Measurements from ENCODE around the gene AQP12A.
"Not testable (repeated sequence)": the region's sequence is repeated elsewhere in the genome, so short reads cannot be mapped to it uniquely, and the experiment has no call there.

The AQP12A gene

DNA sequence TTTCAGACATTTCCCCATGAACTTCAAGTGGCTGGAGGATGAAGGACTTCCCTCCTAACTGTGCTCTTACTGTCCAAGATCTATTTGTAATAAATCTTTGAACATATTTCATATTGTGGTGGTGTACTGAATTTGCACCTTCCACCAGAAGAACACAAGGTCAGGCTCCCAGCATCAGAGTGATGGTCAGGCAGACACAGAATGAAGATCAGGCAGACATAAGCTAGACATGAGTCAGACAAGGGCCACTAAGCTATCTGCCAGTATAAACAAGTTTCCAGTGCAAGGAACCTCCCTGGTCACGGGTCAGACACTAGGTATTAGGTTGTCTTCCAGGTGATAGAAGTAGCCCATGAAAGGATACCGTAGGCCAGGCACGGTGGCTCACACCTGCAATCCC, 29.0 kb upstream of the AQP12A start:
- DNase-seq = no peak

DNA sequence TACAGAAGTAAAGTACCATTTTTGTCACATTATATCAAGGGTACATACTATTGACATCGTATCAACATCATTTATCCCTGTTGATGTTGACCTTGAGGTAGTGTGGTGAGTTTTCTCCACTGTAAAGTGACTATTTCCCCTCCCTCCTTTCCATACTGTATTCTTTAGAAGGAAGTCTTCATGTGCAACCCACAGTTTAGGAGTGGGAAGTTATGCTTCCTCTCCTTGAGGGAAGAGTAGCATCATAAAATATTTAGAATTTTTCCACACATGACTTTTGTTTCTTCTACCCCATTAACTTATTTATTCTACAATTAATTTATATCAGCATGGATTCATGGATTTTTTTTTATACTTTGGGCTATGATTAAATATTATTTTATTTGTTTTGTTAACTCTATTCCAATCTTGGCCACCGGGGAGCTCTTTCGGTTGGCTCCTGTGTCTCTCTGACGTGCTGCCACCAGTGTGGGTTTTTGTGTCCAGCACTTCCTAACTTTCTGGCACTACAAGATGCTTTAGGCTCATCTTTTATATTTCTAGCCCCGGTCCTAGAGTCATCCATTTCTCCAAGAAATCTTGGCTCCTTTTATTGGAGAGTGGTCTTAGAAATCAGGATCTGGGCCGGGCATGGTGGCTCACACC, 28.0 kb upstream of the AQP12A start:
- DNase-seq = no peak

DNA sequence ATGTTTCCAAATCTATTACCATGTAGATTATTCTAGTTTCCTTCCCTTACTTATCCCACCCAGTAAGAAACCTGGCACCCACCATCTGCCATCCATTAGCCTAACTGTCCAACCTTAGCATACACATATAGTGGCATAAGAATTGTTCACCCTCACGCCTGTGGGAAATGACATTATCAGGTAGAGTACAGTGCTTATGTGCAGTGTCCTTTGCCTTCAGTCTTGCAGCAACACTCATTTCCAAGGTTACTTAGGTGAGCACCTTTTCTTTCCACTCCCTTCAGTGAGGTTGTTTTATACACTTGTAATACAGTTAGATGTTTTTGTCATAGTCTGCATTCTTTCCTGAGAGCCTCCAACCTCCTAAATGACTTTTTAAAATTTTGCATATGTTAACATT, 27.0 kb upstream of the AQP12A start:
- DNase-seq = no peak

DNA sequence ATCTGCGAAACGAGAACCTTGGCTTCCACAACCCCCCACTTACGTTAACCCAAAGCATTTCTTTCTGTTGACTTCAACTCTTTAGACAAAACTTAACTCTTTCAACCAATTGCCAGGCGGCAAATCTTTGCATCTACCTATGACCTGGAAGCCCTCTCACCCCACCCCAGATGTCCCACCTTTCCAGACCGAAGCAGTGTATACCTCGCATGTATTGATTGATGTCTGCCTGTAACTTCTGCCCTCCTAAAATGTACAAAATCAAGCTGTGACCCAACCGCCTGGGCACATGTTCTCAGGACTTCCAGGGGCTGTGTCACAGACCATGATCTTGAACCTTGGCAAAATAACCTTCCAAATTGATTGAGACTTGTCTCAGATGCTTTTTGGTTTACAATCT, 21.3 kb upstream of the AQP12A start:
- DNase-seq = no peak

DNA sequence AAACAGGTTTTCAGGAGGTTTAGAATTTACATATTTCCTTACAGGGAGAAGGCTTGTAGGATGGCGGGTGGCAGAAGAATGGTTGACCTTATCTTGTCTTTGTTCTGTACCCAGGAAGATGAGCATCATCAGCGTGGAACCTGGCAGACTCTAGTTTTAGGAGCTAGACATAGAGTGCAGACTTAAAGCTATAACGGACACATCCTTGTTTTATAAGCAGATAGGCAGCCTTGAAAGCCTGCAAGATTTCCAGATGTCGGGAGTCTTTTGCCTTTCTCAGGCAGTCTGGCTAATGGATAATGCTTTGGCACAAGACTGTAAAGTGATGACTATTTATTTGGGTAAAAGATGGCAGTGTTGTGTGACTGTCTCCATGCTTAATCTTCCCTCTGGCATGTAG, 20.7 kb upstream of the AQP12A start:
- no peak for DNase-seq

DNA sequence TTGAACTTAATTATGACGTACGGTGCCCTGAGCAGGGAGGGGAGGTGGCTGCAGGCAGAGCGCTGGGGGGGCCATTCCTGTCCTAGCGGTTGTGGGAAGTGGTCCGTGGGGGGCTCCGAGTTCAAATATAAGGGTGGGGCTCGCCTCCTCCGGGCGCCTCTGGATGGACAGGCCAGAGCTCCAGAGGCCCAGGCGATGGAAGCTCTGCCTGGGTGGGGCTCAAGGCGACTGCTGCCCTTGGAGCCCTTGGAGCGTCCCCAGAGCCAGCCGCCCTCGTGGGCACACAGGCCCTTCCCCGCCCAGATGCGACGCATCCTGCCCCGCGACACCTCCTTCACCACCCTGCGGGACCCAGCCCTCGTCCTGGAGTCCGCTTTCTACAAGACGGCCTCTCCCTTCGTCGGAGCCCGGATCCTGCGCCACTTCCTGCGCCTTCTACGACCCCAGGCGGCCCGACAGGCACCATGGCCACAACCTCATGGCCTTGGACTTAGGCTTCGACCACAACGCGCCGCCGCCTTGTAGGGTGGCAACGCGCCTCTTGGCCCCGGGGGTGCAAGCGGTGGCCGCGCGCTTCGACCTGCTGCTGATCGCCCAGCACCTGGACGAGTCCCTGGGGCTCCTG, 19.5 kb upstream of the AQP12A start:
- DNase-seq = no peak

DNA sequence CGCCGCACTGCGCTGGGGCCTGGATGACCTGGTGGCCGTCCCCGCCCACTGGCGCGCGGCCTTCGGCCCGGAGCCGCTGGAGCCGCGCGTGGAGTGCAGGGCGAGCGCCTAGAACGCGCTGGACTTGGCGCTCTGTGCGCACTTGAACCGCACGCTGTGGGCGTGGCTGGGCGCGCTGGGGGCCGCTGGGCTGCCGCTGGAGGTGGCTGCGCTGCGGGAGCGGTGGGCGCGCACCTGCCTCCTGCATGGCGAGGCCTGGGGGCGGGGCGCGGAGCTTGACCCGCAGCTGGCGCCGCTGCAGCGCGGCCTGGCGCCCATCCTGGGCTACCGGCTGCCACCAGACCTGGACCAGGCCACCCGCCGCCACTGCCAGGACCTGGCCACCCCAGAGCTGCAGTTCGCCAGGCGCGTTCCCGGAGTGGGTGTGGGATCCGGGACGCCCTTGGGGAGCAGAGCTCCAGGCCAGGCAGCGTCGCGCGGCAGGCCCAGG, 18.9 kb upstream of the AQP12A start:
- DNase-seq = no peak

DNA sequence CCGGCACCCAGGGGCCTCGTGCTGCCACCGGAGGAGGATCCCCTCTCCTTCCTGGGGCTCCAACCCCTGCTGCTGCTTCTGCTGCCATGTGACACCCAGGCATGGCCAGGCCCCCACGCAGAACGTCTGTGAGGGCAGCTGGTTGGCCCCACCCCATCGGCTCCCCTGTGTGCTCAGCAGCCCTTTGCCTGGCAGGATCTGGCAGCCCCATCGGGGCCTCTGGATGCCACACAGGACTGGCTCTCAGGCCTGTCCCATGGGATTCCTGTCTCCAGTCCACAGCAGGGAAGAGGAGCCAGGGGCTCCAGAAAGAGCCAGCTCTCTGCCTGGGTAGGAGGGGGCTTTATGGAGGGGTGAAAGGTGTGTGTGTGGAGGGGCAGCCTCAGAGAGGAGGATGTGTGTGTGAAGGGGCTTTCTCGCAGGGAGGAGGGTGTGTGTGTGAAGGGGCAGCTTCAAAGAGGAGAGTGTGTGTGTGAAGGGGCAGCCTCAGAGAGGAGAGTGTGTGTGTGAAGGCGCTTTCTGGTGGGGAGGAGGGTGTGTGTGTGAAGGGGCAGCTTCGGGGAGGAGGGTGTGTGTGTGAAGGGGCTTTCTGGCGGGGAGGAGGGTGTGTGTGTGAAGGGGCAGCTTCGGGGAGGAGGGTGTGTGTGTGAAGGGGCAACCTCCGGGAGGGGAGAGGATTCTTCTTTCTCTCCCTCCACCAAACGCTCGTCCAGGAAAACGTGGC, 17.0 kb upstream of the AQP12A start:
- peak in 1 of 2 experiments; percentile 17 for DNase-seq

DNA sequence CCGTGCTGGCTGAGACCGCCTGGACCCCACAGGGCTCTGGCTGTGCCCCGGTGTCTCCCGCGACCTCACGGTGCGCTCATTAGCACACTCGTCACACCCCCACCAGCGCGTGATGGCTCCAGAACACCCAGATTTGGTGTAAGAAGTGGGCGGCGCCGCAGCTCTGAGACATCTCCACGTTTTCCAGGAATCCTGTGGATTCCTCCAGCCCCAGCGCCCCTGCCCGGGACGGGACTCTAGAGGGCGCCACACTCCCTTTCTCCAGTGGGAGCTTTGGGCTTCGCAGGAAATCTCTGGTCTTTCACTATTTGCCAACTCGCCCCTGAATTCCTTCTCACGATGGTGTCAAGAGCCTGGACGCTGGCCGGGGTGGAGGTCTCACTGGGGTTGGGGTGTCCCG, 16.3 kb upstream of the AQP12A start:
- not testable (repeated sequence) for DNase-seq

DNA sequence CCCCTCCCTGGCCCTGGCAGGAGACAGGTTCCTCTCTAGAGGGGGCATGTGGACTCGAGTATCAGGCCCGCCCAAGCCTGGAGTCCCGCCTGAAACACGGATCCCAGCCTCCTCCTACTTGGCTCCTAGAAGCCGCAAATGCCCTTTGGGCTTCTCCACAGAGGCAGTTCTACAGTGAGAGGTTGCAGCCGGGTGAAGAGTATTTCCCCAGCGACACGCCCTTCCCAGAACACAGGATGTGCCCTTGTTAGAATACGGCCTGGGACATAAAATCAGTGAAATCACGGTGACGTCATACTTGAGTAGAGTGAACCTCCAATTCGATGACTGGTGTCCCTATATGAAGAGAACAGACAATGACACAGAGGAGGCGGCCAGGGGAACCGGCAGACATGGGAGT, 13.6 kb upstream of the AQP12A start:
- not testable (repeated sequence) for DNase-seq

DNA sequence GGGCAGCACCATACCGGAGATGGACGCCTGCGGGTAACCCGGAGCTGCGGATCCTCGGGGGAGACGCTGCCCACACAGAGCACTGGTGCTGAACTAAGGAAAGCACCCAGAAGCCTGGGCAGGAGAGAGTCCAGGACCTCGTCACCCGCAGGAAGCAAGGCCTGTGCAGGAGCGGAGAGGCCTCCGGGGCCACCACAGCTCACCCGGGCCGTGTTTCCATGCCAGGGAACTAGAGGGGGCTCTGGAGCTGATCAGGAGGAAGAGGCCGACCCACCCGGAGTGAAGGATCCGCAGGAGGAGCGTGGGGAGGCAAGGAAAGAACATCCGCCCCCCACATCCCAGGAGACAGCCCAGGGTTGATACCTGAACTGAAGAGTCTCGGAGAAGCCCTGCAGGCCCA, 12.8 kb upstream of the AQP12A start:
- not testable (repeated sequence) for DNase-seq

DNA sequence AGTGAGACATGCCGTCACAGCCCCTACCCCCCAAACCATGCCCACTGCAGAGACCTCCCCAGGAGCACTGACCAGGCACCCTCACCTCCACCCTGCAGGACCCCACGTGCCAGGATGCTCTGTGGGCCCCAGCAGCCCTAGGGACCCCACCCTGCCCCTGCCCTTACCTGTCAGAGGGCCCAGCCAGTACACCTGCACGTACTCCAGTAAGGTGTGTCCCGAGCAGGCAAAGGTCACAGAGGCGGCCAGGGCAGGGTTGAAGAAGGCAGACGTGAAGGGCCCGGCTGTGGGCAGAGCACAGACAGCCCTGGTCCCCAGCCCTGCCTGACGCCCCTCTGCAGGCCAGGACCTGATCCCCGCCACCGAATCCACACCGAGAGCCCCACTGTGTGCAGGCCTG, 11.5 kb upstream of the AQP12A start:
- not testable (repeated sequence) for DNase-seq

DNA sequence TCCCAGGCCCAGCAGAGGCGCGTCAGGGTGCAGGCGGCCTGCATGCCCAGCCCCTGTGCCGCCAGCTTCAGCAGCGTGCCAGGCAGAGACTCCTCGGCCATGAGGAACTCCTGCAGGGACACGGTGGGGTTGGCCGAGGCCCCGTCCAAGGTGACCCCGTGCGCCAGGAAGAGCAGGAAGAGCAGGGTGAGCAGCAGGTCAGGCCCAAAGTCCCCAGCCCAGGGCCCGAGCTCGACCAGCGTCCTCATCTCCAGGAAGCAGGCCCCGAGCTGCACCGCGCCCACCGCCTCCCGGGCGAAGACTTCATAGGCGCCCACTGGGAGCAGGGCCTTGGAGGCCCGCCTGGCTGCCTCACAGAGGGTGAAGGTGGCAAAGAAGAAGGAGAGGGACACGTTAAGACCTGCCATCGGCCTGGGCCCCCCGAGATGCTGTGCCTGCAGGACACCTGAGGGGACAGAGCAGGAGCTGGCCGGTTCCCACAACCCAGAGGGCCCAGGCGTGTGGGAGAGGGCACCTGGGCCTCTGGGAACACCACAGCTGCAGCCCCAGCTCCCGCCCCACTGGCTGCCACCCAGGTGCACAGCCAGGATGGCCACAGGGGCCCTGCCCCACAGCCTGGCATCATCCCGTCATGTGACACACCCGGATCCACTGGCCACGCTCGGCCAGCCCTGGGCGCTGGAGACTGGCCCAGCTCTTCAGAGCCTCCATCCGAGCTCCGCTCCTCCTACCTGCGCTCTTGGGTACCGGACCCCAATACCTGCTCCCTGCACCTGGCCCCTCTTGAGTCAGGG, 9.0 kb upstream of the AQP12A start, which contains the start of gene AQP12B:
AQP12B (minus strand) TSS at position 455 of the 794 bp plus-strand sequence; CDS start at position 407, 48 bp downstream.
- DNase-seq = not testable (repeated sequence)

DNA sequence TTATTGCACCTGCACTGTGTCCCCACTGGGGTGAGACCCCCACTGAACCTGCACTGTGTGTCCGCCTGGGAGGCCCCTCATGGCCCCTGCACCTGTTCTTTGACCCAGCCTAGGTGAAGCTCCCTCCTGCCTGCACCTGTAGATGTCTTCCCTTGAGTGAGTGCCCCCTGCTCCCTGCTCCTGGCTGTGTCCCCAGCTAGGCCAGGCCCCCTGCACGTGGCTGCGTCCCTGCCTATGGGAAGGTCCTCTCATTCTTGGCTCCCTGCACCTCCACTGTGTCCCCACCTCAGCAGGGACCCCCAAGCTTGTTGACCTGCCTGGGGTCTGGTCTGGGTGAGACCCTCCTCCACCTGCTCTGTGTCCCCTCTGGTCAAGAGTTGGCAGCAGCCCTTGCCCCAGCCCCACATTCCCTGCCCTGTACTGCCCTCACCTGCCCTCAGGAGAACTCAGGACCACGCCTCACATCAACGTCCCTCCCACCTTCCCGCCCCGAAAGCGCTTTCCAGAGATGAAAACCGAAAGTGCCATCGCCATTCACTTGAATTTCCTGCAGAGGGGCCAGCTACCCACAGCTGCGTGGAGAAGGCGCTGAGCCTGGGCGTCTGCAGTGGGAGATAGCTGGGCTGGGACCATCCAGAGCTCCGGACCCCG, 8.2 kb upstream of the AQP12A start:
- DNase-seq = not testable (repeated sequence)

DNA sequence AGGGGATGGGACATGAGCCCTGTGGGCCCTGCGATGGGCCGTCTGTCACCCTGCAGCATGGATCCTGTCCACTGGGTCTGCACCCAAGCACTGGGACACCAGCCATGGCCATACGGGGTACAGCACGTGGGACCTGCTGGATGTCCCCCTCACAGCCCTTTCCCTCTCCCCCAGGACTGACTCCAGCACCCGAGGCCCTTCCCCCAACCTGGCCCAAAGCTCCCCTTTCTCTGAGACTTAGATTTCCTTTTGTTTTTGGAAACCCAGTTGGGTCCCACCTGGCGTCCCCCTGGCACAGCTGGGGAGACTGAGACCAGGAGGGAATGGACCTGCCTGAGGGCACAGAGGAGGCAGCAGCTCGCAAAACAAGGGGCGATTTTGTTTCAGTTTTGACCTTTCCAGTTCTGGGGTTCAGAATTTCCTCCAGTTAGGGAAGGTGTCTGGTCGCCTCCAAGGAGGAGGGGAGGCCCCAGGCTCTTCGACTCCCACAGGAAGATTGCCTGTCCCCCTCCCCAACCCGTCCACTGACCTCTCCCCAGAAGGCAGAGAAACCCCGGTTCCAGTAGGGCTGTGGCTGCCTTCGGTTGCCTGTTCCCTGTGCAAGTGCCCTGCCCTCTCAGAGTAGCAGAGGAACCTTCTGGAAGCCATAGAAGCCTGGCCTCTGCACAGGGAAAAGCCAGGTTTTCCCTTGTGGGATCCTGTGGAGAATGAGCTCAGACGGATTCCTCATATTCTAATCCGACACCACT, 7.5 kb upstream of the AQP12A start:
- DNase-seq = not testable (repeated sequence)

DNA sequence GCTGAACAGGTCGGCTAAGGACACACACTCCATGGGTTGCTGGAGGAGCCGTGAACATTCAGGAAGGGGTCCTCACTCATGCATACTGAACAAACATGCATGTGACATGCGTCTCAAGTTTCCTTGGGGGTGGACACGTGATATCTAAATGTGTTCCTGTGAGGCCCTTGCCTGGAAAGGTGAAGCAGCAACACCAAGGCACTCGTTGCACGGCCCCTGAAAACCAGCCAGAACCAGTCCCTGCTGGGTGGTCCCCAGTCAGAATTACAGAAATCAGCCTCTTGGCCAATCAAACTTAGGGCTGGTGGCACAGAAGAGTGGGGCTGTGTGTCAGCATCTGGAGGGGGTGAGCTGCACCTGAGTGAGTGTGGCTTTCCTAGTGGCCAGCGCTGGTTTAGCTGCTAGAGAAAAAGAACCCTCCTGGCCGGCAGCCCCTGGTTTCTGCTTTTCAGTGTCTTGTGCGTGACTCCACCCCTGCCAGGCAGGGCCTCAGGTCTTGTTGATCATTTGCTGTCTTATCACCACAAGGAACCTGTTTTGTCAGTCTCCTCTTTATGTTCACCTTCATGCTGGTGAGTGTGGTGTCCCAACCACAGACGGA, 5.8 kb upstream of the AQP12A start:
- DNase-seq = no peak

DNA sequence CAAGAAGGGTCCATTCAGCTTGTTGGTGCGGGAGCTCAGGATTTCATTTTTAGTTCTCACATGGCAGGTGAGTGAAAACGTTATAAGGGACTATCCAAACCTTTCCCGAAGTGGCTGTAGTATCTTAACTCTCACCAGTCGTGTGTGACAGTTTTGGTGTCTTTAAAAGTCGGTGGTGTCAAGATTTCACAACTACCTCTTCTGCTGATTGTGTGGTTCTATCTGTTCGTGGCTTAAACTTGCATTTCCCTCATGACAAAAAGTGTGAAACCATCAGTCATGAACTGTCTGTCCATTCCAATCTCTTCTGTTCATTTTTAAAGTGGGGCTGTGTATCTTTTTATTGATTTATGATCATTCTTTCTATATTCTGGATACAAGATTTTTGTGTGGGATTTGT, 5.2 kb upstream of the AQP12A start:
- DNase-seq = no peak

DNA sequence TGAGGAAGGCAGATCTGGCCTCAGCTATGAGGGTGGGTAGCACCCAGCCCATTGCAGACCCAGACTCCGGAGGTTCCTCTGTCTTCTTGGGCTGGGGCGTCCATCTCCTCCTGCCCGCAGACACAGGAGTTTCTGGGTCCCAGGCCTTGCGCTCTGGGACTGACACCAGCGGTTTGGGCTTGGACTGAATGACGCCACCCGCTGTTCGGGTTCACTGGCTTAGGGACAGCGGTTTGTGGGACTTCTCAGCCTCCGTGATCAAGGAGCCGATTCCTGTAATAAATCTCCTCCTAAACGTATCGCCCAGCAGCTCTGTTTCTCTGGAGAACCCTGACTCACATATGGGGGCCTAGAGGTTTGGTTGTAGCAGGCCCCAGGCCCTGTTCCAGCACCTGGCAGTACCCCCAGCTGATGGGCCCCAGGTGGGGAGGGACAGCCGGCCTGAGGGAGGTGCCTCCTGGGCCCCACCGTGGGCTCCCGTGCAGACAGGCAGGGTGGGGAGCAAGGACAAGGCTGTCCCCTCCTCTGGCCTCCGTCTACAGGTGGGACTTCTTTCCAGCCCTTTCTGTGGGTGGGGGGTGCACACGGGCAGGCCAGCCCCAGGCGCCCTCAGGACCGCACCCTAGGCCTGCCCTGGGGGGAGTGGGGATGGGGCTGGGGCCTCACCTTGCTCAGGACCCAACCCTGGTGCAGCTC, 4.5 kb upstream of the AQP12A start:
- no peak for DNase-seq

DNA sequence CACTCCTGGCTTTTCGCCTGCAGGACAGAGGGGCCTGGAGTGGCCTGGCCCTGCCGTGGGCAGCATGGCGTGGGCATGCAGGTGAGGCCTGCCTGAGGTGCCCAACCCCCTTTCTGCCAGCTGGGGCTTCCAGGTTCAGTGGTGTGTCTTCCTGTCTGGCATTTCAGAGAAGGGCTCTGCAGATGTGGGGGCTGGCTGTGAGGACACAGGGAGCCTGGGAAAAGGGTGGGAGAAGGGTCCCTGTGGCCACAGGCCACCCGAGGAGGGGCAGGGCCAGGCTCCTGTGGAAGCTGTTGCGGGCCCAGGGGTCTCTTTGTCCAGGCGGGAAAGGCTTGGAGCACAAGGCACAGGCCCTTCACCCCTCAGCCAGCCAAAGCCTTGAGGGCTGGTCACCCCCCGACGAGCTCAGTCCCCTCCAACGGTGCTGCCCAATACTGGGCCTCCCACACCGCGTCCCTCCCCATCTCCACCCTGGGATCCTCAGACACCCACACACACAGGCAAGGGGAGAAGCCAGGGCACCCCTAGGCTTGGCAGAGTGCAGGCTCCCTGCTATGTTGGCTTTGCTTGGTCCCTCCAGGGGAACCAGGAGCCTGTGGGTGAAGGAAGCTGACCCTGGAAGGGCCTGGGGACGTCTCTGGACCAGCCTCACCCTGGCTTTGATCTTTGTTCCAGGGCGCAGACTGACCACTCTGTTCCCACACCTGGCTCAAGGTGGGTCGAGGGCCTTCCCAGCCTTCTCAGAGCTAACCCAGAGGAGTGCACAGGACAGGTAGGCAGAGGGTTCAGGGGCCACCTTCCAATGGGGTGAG, 3.7 kb upstream of the AQP12A start:
- DNase-seq = no peak

DNA sequence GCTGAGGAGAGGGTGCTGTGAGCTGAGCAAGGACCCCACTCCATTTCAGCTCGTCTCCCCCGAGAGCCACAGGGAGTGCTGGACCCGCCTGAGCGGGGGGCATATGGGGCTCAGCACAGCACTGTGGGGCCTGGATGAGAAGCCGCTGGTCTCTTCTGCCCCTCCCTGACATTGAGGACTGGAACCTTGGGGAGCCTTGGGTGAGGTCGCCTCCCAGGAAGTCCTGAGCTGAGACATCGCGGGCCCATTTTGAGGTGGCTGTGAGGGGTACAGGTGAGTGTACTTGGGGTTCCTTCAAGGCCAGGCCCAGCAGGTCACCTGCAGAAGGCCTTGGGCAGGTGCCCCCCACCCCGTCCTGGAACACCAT, 3.1 kb upstream of the AQP12A start:
- DNase-seq = no peak
